Stimulated activated CD4-positive, alpha-beta T cell treated with anti-CD3 and anti-CD28 coated beads, Interleukin-4, amount 100 ng/mL, for 24 hours (primary cell): ENCODE results near the gene PPP2R3A.
"Not testable (repeated sequence)": the region's sequence is repeated elsewhere in the genome, so short reads cannot be mapped to it uniquely, and the experiment has no call there.

Experiments used
- DNase-seq: peaks from one replicate; pipeline ENCODE4 v3.0.0-alpha.2; 2020

PPP2R3A gene

GRCh38 chr3:136105044-136105443 is 139.5 kb downstream of the PPP2R3A start:
- no peak for DNase-seq

- DNase-seq: no peak
Observed at GRCh38 chr3:136106101-136106500, 140.6 kb downstream of the PPP2R3A start.

- DNase-seq: no peak
Observed at GRCh38 chr3:136109499-136109898, 144.0 kb downstream of the PPP2R3A start.

GRCh38 chr3:136110481-136110880 is 145.0 kb downstream of the PPP2R3A start:
- no peak for DNase-seq

- DNase-seq: no peak
Observed at GRCh38 chr3:136114421-136114820, 148.9 kb downstream of the PPP2R3A start.

- DNase-seq: not testable (repeated sequence)
Observed at GRCh38 chr3:136119332-136119731, 153.8 kb downstream of the PPP2R3A start.

GRCh38 chr3:136119783-136120182 is 154.3 kb downstream of the PPP2R3A start:
- DNase-seq: not testable (repeated sequence)

GRCh38 chr3:136120373-136121348 is 155.1 kb downstream of the PPP2R3A start:
- no peak for DNase-seq

- DNase-seq: no peak
Observed at GRCh38 chr3:136122006-136122405, 156.5 kb downstream of the PPP2R3A start.

- not testable (repeated sequence) for DNase-seq
Observed at GRCh38 chr3:136131647-136132046, 166.1 kb downstream of the PPP2R3A start.

- DNase-seq: no peak
Observed at GRCh38 chr3:136134091-136134490, 168.6 kb downstream of the PPP2R3A start.

- no peak for DNase-seq
Observed at GRCh38 chr3:136135039-136135802, 169.7 kb downstream of the PPP2R3A start.

- DNase-seq: no peak
Observed at GRCh38 chr3:136136454-136136853, 170.9 kb downstream of the PPP2R3A start.

- no peak for DNase-seq
Observed at GRCh38 chr3:136141291-136141785, 175.8 kb downstream of the PPP2R3A start.

- no peak for DNase-seq
Observed at GRCh38 chr3:136141891-136142290, 176.4 kb downstream of the PPP2R3A start.

- DNase-seq: no peak
Observed at GRCh38 chr3:136142592-136142991, 177.1 kb downstream of the PPP2R3A start.

- DNase-seq: not testable (repeated sequence)
Observed at GRCh38 chr3:136144397-136144796, 178.9 kb downstream of the PPP2R3A start.

- DNase-seq: no peak
Observed at GRCh38 chr3:136146981-136147729, 181.6 kb downstream of the PPP2R3A start.

- DNase-seq: no peak
Observed at GRCh38 chr3:136149667-136150066, 184.1 kb downstream of the PPP2R3A start.

GRCh38 chr3:136151219-136151618 is 185.7 kb downstream of the PPP2R3A start:
- DNase-seq: no peak

- DNase-seq: no peak
Observed at GRCh38 chr3:136152176-136152843, 186.8 kb downstream of the PPP2R3A start.

GRCh38 chr3:136152963-136153362 is 187.4 kb downstream of the PPP2R3A start:
- no peak for DNase-seq
